H9 (cell line): ENCODE measurements around the gene SHPK. TPM values are rescaled to one million over a fixed set of nuclear protein-coding genes. Genes with fewer than 3 reads are reported as not detected.
"Not testable (repeated sequence)": the region's sequence is repeated elsewhere in the genome, so short reads cannot be mapped to it uniquely, and the experiment has no call there.

Experiments
- DNase-seq: peaks from one replicate; pipeline ENCODE4 v3.0.0-alpha.2; 2017
- H2AFZ ChIP-seq: one replicate; pipeline ENCODE4 v1.6.1; 2013; ENCODE audit warnings: mild to moderate bottlenecking, low read length, control low read depth, moderate library complexity
- H2AK5ac ChIP-seq: 2 replicates; pipeline ENCODE4 v1.6.1; 2013; ENCODE audit warnings: low read length, control low read depth, mixed read lengths; ENCODE audit not compliant: insufficient read length
- H2BK120ac ChIP-seq: one replicate; pipeline ENCODE4 v1.6.1; 2013; ENCODE audit warnings: low read depth, mild to moderate bottlenecking, low read length, control low read depth, inconsistent platforms; ENCODE audit not compliant: poor library complexity, severe bottlenecking
- H2BK12ac ChIP-seq: 2 replicates; pipeline ENCODE4 v1.6.1; 2013; ENCODE audit warnings: low read length, control low read depth, mixed read lengths, low read depth; ENCODE audit not compliant: insufficient read length
- H2BK15ac ChIP-seq: 2 replicates; pipeline ENCODE4 v1.6.1; 2013; ENCODE audit warnings: low read depth, low read length, control low read depth
- H2BK20ac ChIP-seq: one replicate; pipeline ENCODE4 v1.6.1; 2013; ENCODE audit warnings: low read depth, mild to moderate bottlenecking, low read length, control low read depth, inconsistent platforms; ENCODE audit not compliant: poor library complexity, severe bottlenecking
- H2BK5ac ChIP-seq: 2 replicates; pipeline ENCODE4 v1.6.1; 2013; ENCODE audit warnings: low read length, control low read depth, mixed read lengths; ENCODE audit not compliant: insufficient read length
- H3K14ac ChIP-seq: 2 replicates; pipeline ENCODE4 v1.6.1; 2013; ENCODE audit warnings: low read length, control low read depth; ENCODE audit not compliant: insufficient read depth
- H3K18ac ChIP-seq: 2 replicates; pipeline ENCODE4 v1.6.1; 2013; ENCODE audit warnings: low read depth, mild to moderate bottlenecking, mixed read lengths, low read length, control low read depth; ENCODE audit not compliant: insufficient read length
- H3K23ac ChIP-seq: 2 replicates; pipeline ENCODE4 v1.6.1; 2013; ENCODE audit warnings: low read length, control low read depth, mixed read lengths, low read depth; ENCODE audit not compliant: insufficient read length
- H3K23me2 ChIP-seq: 2 replicates; pipeline ENCODE4 v1.6.1; 2013; ENCODE audit warnings: low read depth, mild to moderate bottlenecking, mixed read lengths, low read length, control low read depth; ENCODE audit not compliant: insufficient read length, poor library complexity, severe bottlenecking
- H3K27ac ChIP-seq: 2 replicates; pipeline ENCODE4 v1.5.1; 2013; ENCODE audit warnings: low read length, control low read depth, mixed read lengths, low read depth; ENCODE audit not compliant: insufficient read length
- H3K27me3 ChIP-seq: 2 replicates; pipeline ENCODE4 v1.6.1; 2013; ENCODE audit warnings: low read length, control low read depth, inconsistent platforms; ENCODE audit not compliant: insufficient read depth
- H3K4ac ChIP-seq: 2 replicates; pipeline ENCODE4 v1.6.1; 2013; ENCODE audit warnings: low read depth, mild to moderate bottlenecking, control low read depth, inconsistent platforms, low read length, moderate library complexity
- H3K4me1 ChIP-seq: 2 replicates; pipeline ENCODE4 v1.6.1; 2013; ENCODE audit warnings: low read length, control low read depth, inconsistent platforms; ENCODE audit not compliant: insufficient read depth
- H3K4me2 ChIP-seq: 2 replicates; pipeline ENCODE4 v1.6.1; 2013; ENCODE audit warnings: low read length, control low read depth, mixed read lengths; ENCODE audit not compliant: insufficient read length, insufficient read depth
- H3K56ac ChIP-seq: 2 replicates; pipeline ENCODE4 v1.6.1; 2013; ENCODE audit warnings: low read depth, mild to moderate bottlenecking, mixed read lengths, low read length, control low read depth; ENCODE audit not compliant: insufficient read length
- H3K79me1 ChIP-seq: 2 replicates; pipeline ENCODE4 v1.6.1; 2013; ENCODE audit warnings: low read depth, mild to moderate bottlenecking, moderate library complexity, low read length, control low read depth, inconsistent platforms; ENCODE audit not compliant: insufficient read depth, poor library complexity, severe bottlenecking
- H3K79me2 ChIP-seq: 2 replicates; pipeline ENCODE4 v1.6.1; 2013; ENCODE audit warnings: low read length, control low read depth, inconsistent platforms; ENCODE audit not compliant: insufficient read depth
- H3K9ac ChIP-seq: 2 replicates; pipeline ENCODE4 v1.6.1; 2013; ENCODE audit warnings: low read length, control low read depth, mixed read lengths; ENCODE audit not compliant: insufficient read length; ENCODE audit errors: extremely low read depth
- H3K9me3 ChIP-seq: one replicate; pipeline ENCODE4 v1.6.1; 2013; ENCODE audit warnings: low read depth, low read length, inconsistent platforms; ENCODE audit not compliant: control insufficient read depth
- H3T11ph ChIP-seq: one replicate; pipeline ENCODE4 v1.6.1; 2013; ENCODE audit warnings: mild to moderate bottlenecking, low read length, control low read depth, inconsistent platforms
- H4K20me1 ChIP-seq: one replicate; pipeline ENCODE4 v1.6.1; 2013; ENCODE audit not compliant: control insufficient read depth, insufficient read length, insufficient read depth
- H4K5ac ChIP-seq: 2 replicates; pipeline ENCODE4 v1.6.1; 2013; ENCODE audit warnings: low read depth, mild to moderate bottlenecking, mixed read lengths, low read length, control low read depth; ENCODE audit not compliant: insufficient read length
- H4K8ac ChIP-seq: replicated peaks from 2 replicates; pipeline ENCODE4 v1.6.1; 2013; ENCODE audit warnings: low read length, control low read depth, mixed read lengths, low read depth; ENCODE audit not compliant: insufficient read length
- H4K91ac ChIP-seq: 2 replicates; pipeline ENCODE4 v1.6.1; 2013; ENCODE audit warnings: low read depth, mild to moderate bottlenecking, moderate library complexity, mixed read lengths, low read length, control low read depth; ENCODE audit not compliant: insufficient read length
- H3K27ac Mint-ChIP-seq, 3 experiments: 2 replicates in 2 of 3; 3 replicates in 1 of 3; pipeline ENCODE4 v1.8.0; 2020 to 2021; ENCODE audit warnings: mixed read lengths in 3 of 3, mild to moderate bottlenecking in 1 of 3, moderate library complexity in 1 of 3
- H3K27me3 Mint-ChIP-seq: 2 replicates; pipeline ENCODE4 v1.8.0; 2021; ENCODE audit warnings: low read depth, mild to moderate bottlenecking, moderate library complexity, mixed read lengths
- H3K36me3 Mint-ChIP-seq, 3 experiments: 2 replicates in 2 of 3; 3 replicates in 1 of 3; pipeline ENCODE4 v1.8.0; 2020 to 2021; ENCODE audit warnings: low read depth in 3 of 3, mixed read lengths in 3 of 3; ENCODE audit not compliant: insufficient read depth in 1 of 3
- H3K4me1 Mint-ChIP-seq, 2 experiments: 2 replicates each; pipeline ENCODE4 v1.8.0; 2020; ENCODE audit warnings: mixed read lengths in 2 of 2
- H3K4me3 Mint-ChIP-seq, 2 experiments: 2 replicates in 1 of 2; 3 replicates in 1 of 2; pipeline ENCODE4 v1.8.0; 2020 to 2021; ENCODE audit warnings: mild to moderate bottlenecking in 2 of 2, mixed read lengths in 2 of 2, moderate library complexity in 1 of 2
- H3K9me3 Mint-ChIP-seq, 2 experiments: 2 replicates in 1 of 2; 3 replicates in 1 of 2; pipeline ENCODE4 v1.8.0; 2020; ENCODE audit warnings: mild to moderate bottlenecking in 2 of 2, mixed read lengths in 2 of 2, moderate library complexity in 1 of 2
- CTCF ChIP-seq: fragments of 200-600 bp; sonication (generic); conservative IDR thresholded peaks from 3 replicates; pipeline ENCODE4 v1.8.0; 2021; ENCODE audit warnings: antibody characterized with exemption, mild to moderate bottlenecking
- WGBS: extraction: QIAGEN DNeasy Blood & Tissue Kit; methylation state at CpG from one replicate; pipeline ENCODE4 v1.1.7; 2013; ENCODE audit warnings: missing lambda C conversion rate, low lambda C conversion rate, mixed read lengths; ENCODE audit not compliant: insufficient read length; ENCODE audit errors: extremely low coverage; 5-methylcytosine and 5-hydroxymethylcytosine counted together
- total RNA-seq: library from RNA; stranded (reverse); gene quantifications from 2 replicates; pipeline ENCODE4 v1.2.1, GENCODE V29; 2021

SHPK gene
- total RNA-seq, 1 experiment from 2014 or later = 27.0 TPM

DNA sequence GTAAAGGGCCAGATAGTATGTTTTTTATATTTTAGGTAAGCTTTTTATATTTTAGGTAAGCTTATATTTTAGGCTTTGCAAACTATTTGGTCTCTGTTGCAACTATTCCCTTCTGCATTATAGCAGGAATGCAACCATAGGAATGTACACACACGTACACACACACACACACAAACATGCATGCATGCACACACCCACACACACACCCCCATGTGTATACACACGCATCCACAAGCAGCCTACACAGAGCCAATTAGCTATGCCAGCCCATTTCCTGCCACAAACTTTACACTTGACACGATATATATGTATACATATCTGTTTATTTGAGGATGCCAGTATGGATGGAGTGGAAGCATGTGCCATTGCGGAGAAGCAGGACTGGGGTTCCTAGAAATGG is 70.9 kb downstream of the SHPK start:
- Histone ChIP-seq H3T11ph (no peak overlapping the region), H4K5ac (no peak overlapping the region), H4K91ac (no peak overlapping the region), H3K79me1 (no peaks in the 10 kb centered on the region), H4K20me1 (no peaks in the 10 kb centered on the region), H3K79me2 (no peaks in the 10 kb centered on the region), H2BK5ac (no peak overlapping the region), H3K56ac (no peak overlapping the region), H4K8ac (no peak overlapping the region), H2BK12ac (no peak overlapping the region), H3K18ac (no peak overlapping the region), H3K9ac (no peak overlapping the region), H3K14ac (no peak overlapping the region), H3K9me3 (no peaks in the 10 kb centered on the region), H2BK20ac (no peak overlapping the region), H2AFZ (no peak overlapping the region), H2BK120ac (no peak overlapping the region), H3K27me3 (no peaks in the 10 kb centered on the region), H3K23me2 (no peaks in the 10 kb centered on the region), H3K23ac (no peak overlapping the region), H2AK5ac (no peak overlapping the region), H3K4me2 (no peak overlapping the region), H2BK15ac (no peak overlapping the region), H3K4me1 (no peaks in the 10 kb centered on the region), H3K4ac (no peak overlapping the region), H3K27ac (no peak overlapping the region)
- no CpG with 5 or more reads among the region's 4 CpGs for WGBS
- no peak overlapping the region for H3K4me3 Mint-ChIP-seq
- H3K36me3 Mint-ChIP-seq = peaks cover 13 to 29% (median 22%) of the 10 kb centered on the region in 3 experiments; a peak in 6 of 7 replicates
- no peak for TF ChIP-seq CTCF
- H3K27ac Mint-ChIP-seq = no peak overlapping the region
- DNase-seq = no peak
- peaks cover 0 to 3% of the 10 kb centered on the region in 2 experiments; a peak in 2 of 5 replicates for H3K9me3 Mint-ChIP-seq
- no peaks in the 10 kb centered on the region for H3K27me3 Mint-ChIP-seq
- H3K4me1 Mint-ChIP-seq = peaks cover 6% of the 10 kb centered on the region in 2 experiments

GRCh38 chr17:3564241-3564640 is 71.8 kb downstream of the SHPK start:
- H3K79me1 ChIP-seq, H3K4me3 Mint-ChIP-seq, H3K27me3 ChIP-seq, H3K4me2 ChIP-seq, H2AK5ac ChIP-seq, H3K9me3 Mint-ChIP-seq, H3K14ac ChIP-seq, H2BK5ac ChIP-seq, H2BK15ac ChIP-seq, H4K5ac ChIP-seq, H2BK12ac ChIP-seq, H2BK120ac ChIP-seq, DNase-seq, H2AFZ ChIP-seq, H4K91ac ChIP-seq, H3K27ac Mint-ChIP-seq, H3K9ac ChIP-seq, H3T11ph ChIP-seq, H3K23me2 ChIP-seq, H3K4ac ChIP-seq, H3K27ac ChIP-seq, H4K20me1 ChIP-seq, H3K9me3 ChIP-seq, H3K4me1 Mint-ChIP-seq, H3K79me2 ChIP-seq, H3K27me3 Mint-ChIP-seq, H3K4me1 ChIP-seq, H3K56ac ChIP-seq, H4K8ac ChIP-seq, H3K18ac ChIP-seq, H3K23ac ChIP-seq, H2BK20ac ChIP-seq: not testable (repeated sequence)
- H3K36me3 Mint-ChIP-seq = peaks cover 11 to 25% (median 18%) of the 10 kb centered on the region in 3 experiments; a peak in 6 of 7 replicates
- WGBS = no CpG with 5 or more reads among the region's 28 CpGs
